GM19468 (cell line): ENCODE results near the gene MAP3K2.

ENCODE experiments used
- ATAC-seq: cut with Tn5 transposase; IDR thresholded peaks from one replicate; pipeline ENCODE4 v1.9.1; 2021; ENCODE audit warnings: mild to moderate bottlenecking, moderate library complexity, moderate number of reproducible peaks; ENCODE audit not compliant: unreplicated experiment; ENCODE audit errors: extremely low read depth

MAP3K2 gene

GRCh38 chr2:127255146-127255545 lies 132.6 kb downstream of the MAP3K2 start:
- ATAC-seq: no peak

- ATAC-seq: no peak
Measured at GRCh38 chr2:127254386-127254981, 133.3 kb downstream of the MAP3K2 start.
